DMS114 treated with DMSO at 0.1 percent for 48 hours (cell line): ENCODE data around the gene PDE6G.

Source experiments
- DNase-seq: peaks from one replicate; lab custom pipeline; 2025; ENCODE audit not compliant: unreplicated experiment; lab: John Stamatoyannopoulos, UW

Gene PDE6G

GRCh38 chr17:81656118-81656743 lies at the start of gene PDE6G:
Gene PDE6G, minus strand, starts transcription at chr17:81656542. Its CDS starts 3,237 bp downstream, at chr17:81653305.
- no peak for DNase-seq

- no peak for DNase-seq
Observed at GRCh38 chr17:81705518-81706231, 49.3 kb upstream of the PDE6G start.

- DNase-seq = no peak
Observed at GRCh38 chr17:81703747-81704654, 47.7 kb upstream of the PDE6G start.

- DNase-seq = peak; percentile 75
Observed at GRCh38 chr17:81702934-81703746, 46.8 kb upstream of the PDE6G start, which contains the start of gene MRPL12. Gene MRPL12, plus strand, starts transcription at chr17:81703367. Its CDS starts 135 bp downstream, at chr17:81703502.

GRCh38 chr17:81701288-81702071 lies 45.1 kb upstream of the PDE6G start:
- peak; percentile 16 for DNase-seq

GRCh38 chr17:81700353-81701287 lies 44.3 kb upstream of the PDE6G start:
- DNase-seq = no peak

GRCh38 chr17:81697261-81698044 lies 41.1 kb upstream of the PDE6G start:
- no peak for DNase-seq

GRCh38 chr17:81696218-81696941 lies 40.0 kb upstream of the PDE6G start:
- DNase-seq = no peak

GRCh38 chr17:81695801-81696200 lies 39.5 kb upstream of the PDE6G start:
- no peak for DNase-seq

- DNase-seq = no peak
Observed at GRCh38 chr17:81695211-81695610, 38.9 kb upstream of the PDE6G start.

- DNase-seq = no peak
Observed at GRCh38 chr17:81694810-81695209, 38.5 kb upstream of the PDE6G start.

GRCh38 chr17:81693509-81694210 lies 37.3 kb upstream of the PDE6G start:
- no peak for DNase-seq

- no peak for DNase-seq
Observed at GRCh38 chr17:81691608-81692007, 35.3 kb upstream of the PDE6G start.

- DNase-seq = no peak
Observed at GRCh38 chr17:81691196-81691595, 34.9 kb upstream of the PDE6G start.

GRCh38 chr17:81690549-81690948 lies 34.2 kb upstream of the PDE6G start:
- no peak for DNase-seq

- no peak for DNase-seq
Observed at GRCh38 chr17:81690066-81690465, 33.7 kb upstream of the PDE6G start.

GRCh38 chr17:81688616-81689015 lies 32.3 kb upstream of the PDE6G start:
- no peak for DNase-seq
